T-helper 1 cell treated with Interleukin-12 subunit alpha and Interleukin-12 subunit beta and Interleukin-4 antibody, amounts not matched to agents 30 μg/mL and 1 μg/mL, for 36 hours (primary cell): ENCODE results near the gene CCDC7.
"Not testable (repeated sequence)": the region's sequence is repeated elsewhere in the genome, so short reads cannot be mapped to it uniquely, and the experiment has no call there.

ENCODE experiments used
- H3K27ac Mint-ChIP-seq: one replicate; pipeline ENCODE4 v1.8.0; 2021; ENCODE audit warnings: mild to moderate bottlenecking, mixed read lengths
- H3K27me3 Mint-ChIP-seq: one replicate; pipeline ENCODE4 v1.8.0; 2021; ENCODE audit warnings: low read depth, mixed read lengths
- H3K36me3 Mint-ChIP-seq: one replicate; pipeline ENCODE4 v1.8.0; 2021; ENCODE audit warnings: low read depth, mixed read lengths
- H3K4me1 Mint-ChIP-seq: one replicate; pipeline ENCODE4 v1.8.0; 2021; ENCODE audit warnings: low read depth, mixed read lengths
- H3K4me3 Mint-ChIP-seq: one replicate; pipeline ENCODE4 v1.8.0; 2021; ENCODE audit warnings: mild to moderate bottlenecking, moderate library complexity, mixed read lengths
- H3K9me3 Mint-ChIP-seq: one replicate; pipeline ENCODE4 v1.8.0; 2021; ENCODE audit warnings: mixed read lengths

The CCDC7 gene

GRCh38 chr10:32489158-32489557, 43.2 kb downstream of the CCDC7 start:
- H3K27me3 Mint-ChIP-seq, result no peaks in the 10 kb centered on the region
- H3K9me3 Mint-ChIP-seq, result peaks cover 26% of the 10 kb centered on the region
- peaks cover 31% of the 10 kb centered on the region for H3K36me3 Mint-ChIP-seq
- no peak overlapping the region for H3K4me3 Mint-ChIP-seq
- H3K27ac Mint-ChIP-seq, result no peak overlapping the region
- peaks cover 2% of the 10 kb centered on the region for H3K4me1 Mint-ChIP-seq

GRCh38 chr10:32489901-32490300, 44.0 kb downstream of the CCDC7 start:
- Mint-ChIP-seq H3K9me3 (peaks cover 26% of the 10 kb centered on the region), H3K4me3 (no peak overlapping the region), H3K27me3 (no peaks in the 10 kb centered on the region), H3K27ac (no peak overlapping the region), H3K36me3 (peaks cover 29% of the 10 kb centered on the region), H3K4me1 (peaks cover 2% of the 10 kb centered on the region)

GRCh38 chr10:32494562-32494961, 48.6 kb downstream of the CCDC7 start:
- H3K27me3 Mint-ChIP-seq, H3K4me3 Mint-ChIP-seq, H3K27ac Mint-ChIP-seq, H3K4me1 Mint-ChIP-seq: not testable (repeated sequence)
- H3K9me3 Mint-ChIP-seq, result peaks cover 13% of the 10 kb centered on the region
- peaks cover 14% of the 10 kb centered on the region for H3K36me3 Mint-ChIP-seq

- not testable (repeated sequence) for H3K4me3 Mint-ChIP-seq, H3K27me3 Mint-ChIP-seq, H3K27ac Mint-ChIP-seq, H3K4me1 Mint-ChIP-seq
- peaks cover 26% of the 10 kb centered on the region for H3K36me3 Mint-ChIP-seq
- peaks cover 34% of the 10 kb centered on the region for H3K9me3 Mint-ChIP-seq
Measured at GRCh38 chr10:32500136-32500535, 54.2 kb downstream of the CCDC7 start.

- Mint-ChIP-seq H3K36me3 (peaks cover 24% of the 10 kb centered on the region), H3K4me3 (no peak overlapping the region), H3K27ac (no peak overlapping the region), H3K4me1 (peaks cover 1% of the 10 kb centered on the region), H3K27me3 (no peaks in the 10 kb centered on the region), H3K9me3 (peaks cover 28% of the 10 kb centered on the region)
Measured at GRCh38 chr10:32501906-32502305, 56.0 kb downstream of the CCDC7 start.

GRCh38 chr10:32505762-32506420, 60.0 kb downstream of the CCDC7 start:
- H3K4me1 Mint-ChIP-seq, H3K27ac Mint-ChIP-seq, H3K4me3 Mint-ChIP-seq, H3K27me3 Mint-ChIP-seq: not testable (repeated sequence)
- Mint-ChIP-seq H3K36me3 (peaks cover 24% of the 10 kb centered on the region), H3K9me3 (peaks cover 19% of the 10 kb centered on the region)

- H3K27me3 Mint-ChIP-seq, result no peaks in the 10 kb centered on the region
- H3K9me3 Mint-ChIP-seq, result no peaks in the 10 kb centered on the region
- H3K36me3 Mint-ChIP-seq, result peaks cover 10% of the 10 kb centered on the region
- H3K4me3 Mint-ChIP-seq, result no peak overlapping the region
- no peaks in the 10 kb centered on the region for H3K4me1 Mint-ChIP-seq
- H3K27ac Mint-ChIP-seq, result no peak overlapping the region
Measured at GRCh38 chr10:32511599-32511998, 65.7 kb downstream of the CCDC7 start.

GRCh38 chr10:32516567-32517495, 70.9 kb downstream of the CCDC7 start:
- peaks cover 9% of the 10 kb centered on the region for H3K9me3 Mint-ChIP-seq
- H3K4me1 Mint-ChIP-seq, result peaks cover under 1% of the 10 kb centered on the region
- no peak overlapping the region for H3K27ac Mint-ChIP-seq
- no peaks in the 10 kb centered on the region for H3K27me3 Mint-ChIP-seq
- no peak overlapping the region for H3K4me3 Mint-ChIP-seq
- peaks cover 5% of the 10 kb centered on the region for H3K36me3 Mint-ChIP-seq

GRCh38 chr10:32530231-32530630, 84.3 kb downstream of the CCDC7 start:
- no peak overlapping the region for H3K4me3 Mint-ChIP-seq
- H3K27me3 Mint-ChIP-seq, result no peaks in the 10 kb centered on the region
- peaks cover 9% of the 10 kb centered on the region for H3K9me3 Mint-ChIP-seq
- H3K36me3 Mint-ChIP-seq, result no peaks in the 10 kb centered on the region
- no peak overlapping the region for H3K27ac Mint-ChIP-seq
- H3K4me1 Mint-ChIP-seq, result no peaks in the 10 kb centered on the region

GRCh38 chr10:32538256-32538655, 92.3 kb downstream of the CCDC7 start:
- H3K36me3 Mint-ChIP-seq, result no peaks in the 10 kb centered on the region
- H3K4me1 Mint-ChIP-seq, result no peaks in the 10 kb centered on the region
- H3K27ac Mint-ChIP-seq, result no peak overlapping the region
- H3K9me3 Mint-ChIP-seq, result peaks cover 16% of the 10 kb centered on the region
- no peaks in the 10 kb centered on the region for H3K27me3 Mint-ChIP-seq
- H3K4me3 Mint-ChIP-seq, result no peak overlapping the region

- no peak overlapping the region for H3K27ac Mint-ChIP-seq
- no peaks in the 10 kb centered on the region for H3K36me3 Mint-ChIP-seq
- peaks cover 7% of the 10 kb centered on the region for H3K9me3 Mint-ChIP-seq
- H3K27me3 Mint-ChIP-seq, result no peaks in the 10 kb centered on the region
- H3K4me3 Mint-ChIP-seq, result no peak overlapping the region
- no peaks in the 10 kb centered on the region for H3K4me1 Mint-ChIP-seq
Measured at GRCh38 chr10:32540691-32541470, 94.9 kb downstream of the CCDC7 start.

- no peak overlapping the region for H3K27ac Mint-ChIP-seq
- peaks cover 5% of the 10 kb centered on the region for H3K9me3 Mint-ChIP-seq
- no peaks in the 10 kb centered on the region for H3K4me1 Mint-ChIP-seq
- no peaks in the 10 kb centered on the region for H3K27me3 Mint-ChIP-seq
- no peaks in the 10 kb centered on the region for H3K36me3 Mint-ChIP-seq
- H3K4me3 Mint-ChIP-seq, result no peak overlapping the region
Measured at GRCh38 chr10:32548208-32548607, 102.3 kb downstream of the CCDC7 start.

- H3K9me3 Mint-ChIP-seq, result peaks cover 10% of the 10 kb centered on the region
- H3K36me3 Mint-ChIP-seq, result no peaks in the 10 kb centered on the region
- no peaks in the 10 kb centered on the region for H3K4me1 Mint-ChIP-seq
- H3K27ac Mint-ChIP-seq, result no peak overlapping the region
- H3K27me3 Mint-ChIP-seq, result no peaks in the 10 kb centered on the region
- no peak overlapping the region for H3K4me3 Mint-ChIP-seq
Measured at GRCh38 chr10:32556783-32557395, 110.9 kb downstream of the CCDC7 start.

GRCh38 chr10:32562695-32563094, 116.8 kb downstream of the CCDC7 start:
- not testable (repeated sequence) for H3K27ac Mint-ChIP-seq

More at GRCh38 chr10:32562695-32563094, 116.8 kb downstream of the CCDC7 start:
- not testable (repeated sequence) for H3K4me1 Mint-ChIP-seq, H3K27me3 Mint-ChIP-seq, H3K36me3 Mint-ChIP-seq, H3K4me3 Mint-ChIP-seq
- peaks cover 10% of the 10 kb centered on the region for H3K9me3 Mint-ChIP-seq
